ENCODE measurements around the gene SPATA31C1. TPM values are rescaled to one million over a fixed set of nuclear protein-coding genes. Genes with fewer than 3 reads are reported as not detected.
"Not testable (repeated sequence)": the region's sequence is repeated elsewhere in the genome, so short reads cannot be mapped to it uniquely, and the experiment has no call there.

SPATA31C1 gene
- total RNA-seq: not detected
- long read RNA-seq, donor 1: 0 reads
- long read RNA-seq, donor 2: 0 reads

DNA sequence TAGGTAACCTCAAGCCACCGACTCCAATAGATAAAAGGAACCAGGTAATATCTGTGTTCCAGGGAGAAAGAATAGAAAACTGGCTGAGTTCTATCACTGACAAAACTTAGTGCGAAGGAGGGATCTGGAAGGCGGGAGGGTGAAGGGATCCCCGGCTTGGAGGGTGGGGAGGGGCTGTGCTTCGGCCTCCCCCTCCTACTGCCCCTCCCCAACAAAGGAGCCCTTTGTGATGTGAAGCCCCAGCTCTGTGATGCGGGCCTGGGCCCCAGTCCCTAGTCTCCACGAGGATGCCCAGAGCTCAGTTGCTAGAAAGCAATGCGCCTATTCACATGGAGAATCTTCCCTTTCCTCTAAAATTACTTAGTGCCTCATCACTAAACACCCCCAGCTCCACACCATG lies at the start of gene SPATA31C1:
Gene SPATA31C1, plus strand, starts transcription at position 301 of the 400 bp plus-strand sequence.
- intact Hi-C loops (cut with DNase I, micrococcal nuclease); DNase-seq; ATAC-seq; H3K4me3 ChIP-seq; H3K9me3 ChIP-seq; H3K4me1 ChIP-seq (ENCODE audit: low read depth); H3K36me3 ChIP-seq (ENCODE audit: low read depth): not testable (repeated sequence)

DNA sequence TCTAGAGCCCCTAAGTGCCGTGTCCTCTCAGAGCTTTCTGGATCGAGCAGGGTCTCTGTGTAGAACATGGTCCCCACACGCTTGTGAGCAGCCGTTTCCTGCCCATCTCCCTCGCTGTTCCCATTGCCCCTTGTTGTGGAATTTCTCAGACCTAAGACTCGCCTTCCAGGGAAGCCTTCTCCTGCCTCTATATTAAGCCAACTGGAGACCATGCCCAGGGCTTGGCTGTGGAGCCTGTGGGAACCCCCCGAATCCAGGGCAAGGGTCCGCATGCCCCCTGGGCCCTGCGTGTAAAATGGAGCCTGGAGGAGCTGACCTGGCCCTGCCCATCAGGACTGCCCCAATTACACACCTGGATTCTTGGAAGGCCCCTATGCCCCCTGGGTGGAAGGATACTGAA lies 49.6 kb upstream of the SPATA31C1 start:
- no peak for DNase-seq
- no peaks in the 10 kb centered on the region for H3K9me3 ChIP-seq
- H3K4me3 ChIP-seq: no peak overlapping the region
- intact Hi-C loops (cut with DNase I, micrococcal nuclease): no loop called here
- ATAC-seq: no peak
- TF ChIP-seq, protein P1, sequence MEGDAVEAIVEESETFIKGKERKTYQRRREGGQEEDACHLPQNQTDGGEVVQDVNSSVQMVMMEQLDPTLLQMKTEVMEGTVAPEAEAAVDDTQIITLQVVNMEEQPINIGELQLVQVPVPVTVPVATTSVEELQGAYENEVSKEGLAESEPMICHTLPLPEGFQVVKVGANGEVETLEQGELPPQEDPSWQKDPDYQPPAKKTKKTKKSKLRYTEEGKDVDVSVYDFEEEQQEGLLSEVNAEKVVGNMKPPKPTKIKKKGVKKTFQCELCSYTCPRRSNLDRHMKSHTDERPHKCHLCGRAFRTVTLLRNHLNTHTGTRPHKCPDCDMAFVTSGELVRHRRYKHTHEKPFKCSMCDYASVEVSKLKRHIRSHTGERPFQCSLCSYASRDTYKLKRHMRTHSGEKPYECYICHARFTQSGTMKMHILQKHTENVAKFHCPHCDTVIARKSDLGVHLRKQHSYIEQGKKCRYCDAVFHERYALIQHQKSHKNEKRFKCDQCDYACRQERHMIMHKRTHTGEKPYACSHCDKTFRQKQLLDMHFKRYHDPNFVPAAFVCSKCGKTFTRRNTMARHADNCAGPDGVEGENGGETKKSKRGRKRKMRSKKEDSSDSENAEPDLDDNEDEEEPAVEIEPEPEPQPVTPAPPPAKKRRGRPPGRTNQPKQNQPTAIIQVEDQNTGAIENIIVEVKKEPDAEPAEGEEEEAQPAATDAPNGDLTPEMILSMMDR (IDR thresholded peaks at IDR 0.05): no peak
- H3K36me3 ChIP-seq (ENCODE audit: low read depth): no peaks in the 10 kb centered on the region
- H3K4me1 ChIP-seq (ENCODE audit: low read depth): no peaks in the 10 kb centered on the region

DNA sequence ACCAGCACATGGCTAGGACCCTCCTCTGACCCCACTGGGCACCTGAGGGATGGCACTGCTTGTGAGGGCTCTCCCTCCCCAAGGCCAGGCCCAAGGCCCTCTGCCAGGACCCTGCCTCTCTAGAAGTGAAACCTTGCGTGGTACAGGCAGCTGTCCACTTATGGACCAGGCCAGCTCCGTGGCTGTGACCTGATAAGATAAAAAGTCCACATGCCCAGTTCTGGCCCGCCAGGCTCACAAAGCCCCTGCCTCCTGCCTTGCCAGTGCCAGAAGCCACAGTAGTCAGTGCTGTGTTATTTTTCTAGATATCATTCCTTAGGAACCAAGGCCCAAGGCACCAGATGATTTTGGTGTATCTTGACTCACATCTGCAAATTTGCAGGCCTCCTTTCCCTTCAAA lies 49.1 kb upstream of the SPATA31C1 start:
- no peak for ATAC-seq
- Histone ChIP-seq H3K4me3 (no peak overlapping the region), H3K4me1 (ENCODE audit: low read depth) (no peaks in the 10 kb centered on the region), H3K9me3 (no peaks in the 10 kb centered on the region), H3K36me3 (ENCODE audit: low read depth) (no peaks in the 10 kb centered on the region)
- intact Hi-C loops (cut with DNase I, micrococcal nuclease): no loop called here
- TF ChIP-seq, protein P1 (IDR thresholded peaks at IDR 0.05): no peak
- no peak for DNase-seq

DNA sequence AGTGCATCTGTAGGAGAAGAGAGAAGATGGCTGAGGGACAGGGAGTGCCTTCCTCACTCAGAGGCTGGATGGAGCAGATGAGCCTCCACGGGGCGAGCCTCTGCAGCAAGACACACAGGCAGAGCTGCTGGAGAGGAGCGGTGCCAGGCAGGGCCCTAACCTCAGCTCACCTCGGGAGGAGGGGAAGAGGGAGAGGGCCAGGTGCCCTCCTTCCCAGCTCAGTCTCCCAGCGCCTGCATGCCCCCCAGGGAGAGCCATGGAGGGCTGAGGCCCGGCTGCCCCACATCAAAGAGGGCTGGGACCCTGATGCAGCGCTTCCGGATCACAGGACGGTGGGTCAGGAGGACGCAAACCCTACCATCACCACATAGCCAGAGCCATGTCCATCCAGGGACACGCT lies 48.7 kb upstream of the SPATA31C1 start:
- TF ChIP-seq, protein P1 (IDR thresholded peaks at IDR 0.05): no peak
- intact Hi-C loops (cut with DNase I, micrococcal nuclease): no loop called here
- H3K4me3 ChIP-seq: no peak overlapping the region
- H3K36me3 ChIP-seq (ENCODE audit: low read depth): no peaks in the 10 kb centered on the region
- ATAC-seq (no peak), DNase-seq (no peak)
- no peaks in the 10 kb centered on the region for H3K4me1 ChIP-seq (ENCODE audit: low read depth)
- H3K9me3 ChIP-seq: no peaks in the 10 kb centered on the region

DNA sequence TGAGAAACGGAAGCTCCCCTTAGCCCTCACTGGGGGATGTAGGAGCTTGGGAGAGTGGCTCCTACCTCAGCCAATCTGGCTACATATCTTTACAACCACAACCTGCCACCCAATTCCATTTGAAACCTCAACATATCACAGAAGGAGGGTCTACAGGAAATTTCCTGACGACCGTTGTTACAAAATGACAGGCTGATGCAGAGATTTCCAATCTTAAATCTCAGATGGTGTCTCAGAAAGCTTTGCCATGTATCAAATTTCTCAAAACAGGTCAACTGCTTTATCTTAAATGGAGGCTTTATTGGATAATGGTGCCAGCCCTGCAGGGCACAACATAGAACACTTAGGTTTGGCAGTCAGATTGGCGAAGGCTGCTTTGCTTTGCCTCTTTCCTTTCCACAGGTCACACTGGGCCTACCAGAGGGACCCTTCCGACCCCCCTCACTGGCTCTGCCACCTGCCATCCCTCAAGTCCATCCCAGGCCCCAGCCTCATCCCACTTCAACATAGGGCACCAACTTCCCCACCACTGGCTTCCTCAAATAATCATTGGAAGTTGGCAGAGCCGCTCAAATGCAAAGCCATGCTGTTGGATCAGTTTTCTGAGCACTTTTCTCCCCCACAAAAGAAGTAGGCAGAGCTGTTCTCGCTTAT lies 46.2 kb upstream of the SPATA31C1 start:
- no peak for ATAC-seq
- no peaks in the 10 kb centered on the region for H3K9me3 ChIP-seq
- DNase-seq: no peak
- no peak overlapping the region for H3K4me3 ChIP-seq
- intact Hi-C loops (cut with DNase I, micrococcal nuclease): no loop called here
- peaks cover 4% of the 10 kb centered on the region for H3K4me1 ChIP-seq (ENCODE audit: low read depth)
- TF ChIP-seq, protein P1 (IDR thresholded peaks at IDR 0.05): no peak
- no peaks in the 10 kb centered on the region for H3K36me3 ChIP-seq (ENCODE audit: low read depth)

DNA sequence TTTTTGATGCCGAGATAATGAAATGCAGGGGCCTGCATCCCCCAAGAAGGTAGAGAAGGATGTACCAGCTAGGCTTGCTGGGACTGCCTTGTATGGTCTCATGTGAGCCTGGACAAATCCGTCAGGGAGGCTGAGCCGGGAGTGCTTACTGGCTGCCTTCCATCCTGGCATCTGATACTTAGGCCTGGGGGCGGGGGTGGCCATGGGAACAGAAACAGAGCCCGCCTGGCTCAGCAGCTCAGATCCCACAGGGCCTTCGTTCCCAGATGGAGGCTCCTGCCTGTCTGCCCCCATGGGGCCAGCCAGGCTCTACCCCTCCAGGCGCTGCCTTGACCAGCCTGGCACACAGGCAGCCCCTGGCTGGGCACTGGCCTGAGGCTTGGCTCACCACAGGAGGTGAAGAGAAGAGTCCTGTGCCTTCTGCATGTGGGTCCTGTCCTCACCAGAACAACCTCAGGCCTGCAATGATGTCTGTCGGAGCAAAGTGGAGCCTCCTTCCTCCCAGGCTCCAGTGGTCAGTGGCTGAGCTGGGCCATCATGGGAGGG lies 45.6 kb upstream of the SPATA31C1 start:
- DNase-seq: peak in 1 of 3 donors; percentile 25
- Histone ChIP-seq H3K4me1 (ENCODE audit: low read depth) (peaks cover 4% of the 10 kb centered on the region), H3K9me3 (no peaks in the 10 kb centered on the region), H3K4me3 (no peak overlapping the region), H3K36me3 (ENCODE audit: low read depth) (no peaks in the 10 kb centered on the region)
- intact Hi-C loops (cut with DNase I, micrococcal nuclease): no loop called here
- TF ChIP-seq, protein P1 (IDR thresholded peaks at IDR 0.05): no peak
- ATAC-seq: no peak

Data from mucosa of descending colon (tissue), 3 donors.